Right ventricle myocardium superior (tissue), 1 donor: Measurements from ENCODE around the gene UBE3D. TPM values are rescaled to one million over a fixed set of nuclear protein-coding genes. Genes with fewer than 3 reads are reported as not detected.
"Not testable (repeated sequence)": the region's sequence is repeated elsewhere in the genome, so short reads cannot be mapped to it uniquely, and the experiment has no call there.

Experiments
- ATAC-seq: fragments of 200-7000 bp; cut with Tn5 transposase; one replicate; pipeline ENCODE4 v1.9.1; 2020; ENCODE audit warnings: mild to moderate bottlenecking; ENCODE audit not compliant: poor library complexity
- DNase-seq: peaks from one replicate; pipeline ENCODE4 v3.0.0-alpha.2; 2020
- intact Hi-C: fragments of 100-400 bp; cut with DNase I; formaldehyde crosslinking; loops from one replicate; pipeline ENCODE4 v1.11.2; 2022
- total RNA-seq: library from RNA; stranded (reverse); fragmentation: NEBNext Ultra II Directional; extraction: Animal tissue kit (Norgen Biotek cat#: 25700); gene quantifications from one replicate; pipeline ENCODE4 v1.2.1, GENCODE V29; 2021
- donor health status: DM: no; HTN: yes; CAD: no; lungs with severe emphysema.

The UBE3D gene
- total RNA-seq, 1 donor from 2014 or later: 2.7 TPM

- intact Hi-C loops: no loop called here
- ATAC-seq: no peak
Measured at GRCh38 chr6:83062225-83062624, 3.4 kb downstream of the UBE3D start.

DNA sequence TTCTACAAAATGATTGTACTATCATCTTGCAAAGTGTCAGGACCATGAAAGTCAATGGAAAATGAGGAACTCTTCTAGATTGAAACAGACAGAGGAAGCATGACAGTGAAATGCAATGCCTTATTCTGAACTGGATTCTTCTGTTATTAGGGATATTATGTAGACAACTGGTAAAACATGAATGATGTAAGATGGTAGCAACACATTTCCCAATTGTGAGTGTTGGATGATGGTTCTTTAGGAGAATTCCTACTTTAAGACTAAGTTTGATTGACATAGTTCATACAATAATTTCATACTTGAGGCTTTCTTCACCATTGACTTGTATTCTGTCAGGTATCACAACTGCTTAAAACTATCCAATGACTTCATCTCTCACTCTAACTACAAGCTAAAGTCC, 4.5 kb downstream of the UBE3D start:
- intact Hi-C loops: no loop called here
- ATAC-seq: no peak
- no peak for DNase-seq

More at GRCh38 chr6:83062225-83062624, 3.4 kb downstream of the UBE3D start:
- DNase-seq: no peak

DNA sequence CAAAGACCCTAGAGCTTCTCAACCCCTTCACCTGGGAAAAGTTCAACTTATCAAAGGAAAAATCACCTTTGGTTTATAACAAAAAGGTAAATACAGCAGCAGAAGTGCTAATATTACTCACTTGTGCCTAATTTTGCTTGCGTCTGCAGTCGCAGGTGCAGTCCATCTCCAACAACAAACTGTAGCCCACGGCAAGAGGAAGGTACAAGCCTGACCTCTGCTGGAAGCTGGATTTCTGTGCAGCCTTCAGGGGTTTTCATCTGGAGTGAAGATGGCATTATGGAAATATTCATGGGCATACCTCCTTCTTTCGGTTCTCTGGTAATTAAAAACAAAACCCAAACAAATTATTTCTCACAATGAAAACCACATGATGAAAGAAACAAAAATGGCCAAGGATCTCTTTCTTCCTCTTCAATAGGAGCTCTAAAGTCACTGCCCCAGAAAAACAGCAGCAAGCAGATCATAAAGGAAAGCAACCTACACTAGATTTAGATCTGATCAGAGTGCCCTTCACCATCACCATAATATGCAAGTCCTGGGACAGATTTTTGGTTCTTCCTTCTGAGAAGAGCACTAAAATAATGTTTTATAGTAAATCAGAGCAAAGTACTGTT, 7.8 kb downstream of the UBE3D start:
- DNase-seq (no peak), ATAC-seq (peak; percentile 75)
- intact Hi-C loops: loop anchor here (5.0 kb wide), 2 partner anchors 786 to 806 kb away; no protein-coding TSS in a partner anchor

- intact Hi-C loops: loop anchor here (5.0 kb wide), 2 partner anchors 783 to 803 kb away; no protein-coding TSS in a partner anchor
- DNase-seq (no peak), ATAC-seq (peak; percentile 71)
Measured at GRCh38 chr6:83055366-83055964, 10.2 kb downstream of the UBE3D start.

- DNase-seq: no peak
- intact Hi-C loops: no loop called here
- no peak for ATAC-seq
Measured at GRCh38 chr6:83053678-83054077, 12.0 kb downstream of the UBE3D start.

GRCh38 chr6:83051377-83052172, 14.1 kb downstream of the UBE3D start:
- DNase-seq (no peak), ATAC-seq (no peak)
- intact Hi-C loops: no loop called here

GRCh38 chr6:83047065-83047754, 18.4 kb downstream of the UBE3D start:
- DNase-seq (no peak), ATAC-seq (no peak)
- intact Hi-C loops: no loop called here

- DNase-seq (no peak), ATAC-seq (no peak)
- intact Hi-C loops: no loop called here
Measured at GRCh38 chr6:83044091-83044768, 21.4 kb downstream of the UBE3D start.

DNA sequence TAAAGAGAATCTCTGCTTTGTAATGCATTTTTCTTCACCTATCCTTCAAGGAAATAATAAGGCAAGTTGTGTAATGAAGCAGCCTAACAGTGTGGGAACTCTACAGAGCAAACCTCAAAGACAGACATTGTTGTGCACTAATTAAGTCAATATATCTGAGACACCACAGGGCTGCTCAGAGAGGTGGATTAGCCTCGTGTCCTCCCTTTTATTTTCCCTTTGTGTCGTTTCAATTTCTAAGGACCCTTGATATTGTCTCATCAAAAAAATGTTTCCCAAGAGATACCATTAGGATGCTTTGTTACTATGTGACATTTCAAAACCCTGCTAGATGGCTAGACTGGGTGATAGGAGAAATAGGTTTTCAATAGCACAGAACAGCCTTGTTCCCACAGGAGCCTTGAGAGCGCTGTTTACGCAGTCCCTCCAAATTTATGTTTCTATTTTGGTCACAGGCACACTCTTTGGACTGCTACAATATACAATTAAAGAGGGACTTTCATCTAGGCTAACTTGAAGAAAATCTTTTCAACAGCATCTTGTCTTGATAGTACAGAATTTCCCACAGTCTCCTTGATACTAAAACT, 23.1 kb downstream of the UBE3D start:
- no peak for DNase-seq
- intact Hi-C loops: no loop called here

GRCh38 chr6:83038246-83038645, 27.4 kb downstream of the UBE3D start:
- ATAC-seq (no peak), DNase-seq (no peak)
- intact Hi-C loops: no loop called here

More for the DNA sequence above, 23.1 kb downstream of the UBE3D start:
- peak; percentile 48 for ATAC-seq

- intact Hi-C loops: no loop called here
- DNase-seq (no peak), ATAC-seq (no peak)
Measured at GRCh38 chr6:83031689-83032088, 34.0 kb downstream of the UBE3D start.

DNA sequence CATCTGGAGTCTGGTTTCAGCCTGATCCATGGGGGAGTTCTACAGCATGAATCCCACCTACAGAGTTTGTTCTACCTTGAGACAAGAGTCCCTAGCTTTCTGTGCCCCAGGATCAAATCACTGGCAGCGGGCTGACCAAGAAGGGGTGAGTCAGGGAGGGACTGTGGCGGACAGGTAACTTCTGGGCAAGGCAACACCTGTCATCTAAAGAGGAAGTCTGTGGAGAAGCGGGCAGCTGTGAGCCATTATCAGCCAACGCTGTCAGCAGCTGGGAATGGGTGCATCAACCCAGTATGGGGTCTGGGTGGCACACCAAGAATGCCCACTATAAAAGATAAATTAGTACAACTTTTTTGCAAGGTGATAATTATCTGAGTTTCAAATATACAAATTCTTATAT, 45.9 kb downstream of the UBE3D start:
- intact Hi-C loops: no loop called here
- ATAC-seq (no peak), DNase-seq (no peak)

DNA sequence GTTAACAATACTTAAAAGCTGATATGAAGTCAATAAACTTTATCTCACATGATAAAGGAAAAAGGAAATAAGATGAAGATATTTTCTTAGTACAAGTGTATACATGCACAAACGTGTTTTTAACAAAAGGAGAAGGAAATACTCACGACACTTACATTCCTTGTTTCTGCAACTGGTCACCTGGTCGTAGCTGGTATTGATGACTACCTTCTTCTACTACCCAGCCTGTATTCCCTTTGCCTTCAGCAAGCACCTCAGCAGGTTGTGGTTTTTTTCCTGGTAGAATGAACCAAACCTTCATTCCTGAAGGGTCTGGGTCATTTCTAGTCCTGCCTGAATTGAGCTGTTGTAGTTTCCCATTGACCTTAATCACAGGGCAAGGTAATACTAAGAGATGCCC, 54.5 kb downstream of the UBE3D start:
- ATAC-seq, intact Hi-C loops, DNase-seq: not testable (repeated sequence)

GRCh38 chr6:83008626-83009025, 57.0 kb downstream of the UBE3D start:
- intact Hi-C loops: no loop called here
- no peak for ATAC-seq

DNA sequence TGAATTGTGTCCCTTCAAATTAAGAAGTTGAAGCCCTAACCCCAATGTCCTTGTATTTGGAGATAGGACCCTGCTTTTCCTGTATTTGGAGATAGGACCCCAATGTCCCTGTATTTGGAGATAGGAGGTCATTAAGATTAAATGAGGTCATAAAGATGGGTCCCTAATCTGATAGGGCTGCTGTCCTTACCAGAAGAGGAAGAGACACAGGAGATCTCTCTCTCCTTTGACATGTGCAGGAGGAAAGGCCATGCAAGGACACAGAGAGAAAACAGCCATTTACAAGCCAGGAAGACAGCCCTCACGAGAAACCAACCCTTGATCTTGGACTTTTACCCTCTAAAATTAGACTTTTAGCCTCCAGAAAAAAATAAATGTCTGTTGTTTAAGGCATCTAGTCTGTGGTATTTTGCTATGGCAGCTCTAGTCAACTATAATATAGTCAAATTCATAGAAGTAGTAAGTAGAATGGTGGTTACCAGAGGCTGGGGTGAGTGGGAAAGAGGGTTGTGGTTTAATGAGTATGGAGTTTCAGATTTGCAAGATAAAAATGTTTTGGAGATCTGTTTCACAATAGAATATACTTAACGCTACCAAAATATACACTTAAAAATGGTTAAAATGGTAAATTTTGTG, 59.3 kb downstream of the UBE3D start:
- intact Hi-C loops: no loop called here
- ATAC-seq: no peak

More at GRCh38 chr6:83008626-83009025, 57.0 kb downstream of the UBE3D start:
- DNase-seq: no peak

DNA sequence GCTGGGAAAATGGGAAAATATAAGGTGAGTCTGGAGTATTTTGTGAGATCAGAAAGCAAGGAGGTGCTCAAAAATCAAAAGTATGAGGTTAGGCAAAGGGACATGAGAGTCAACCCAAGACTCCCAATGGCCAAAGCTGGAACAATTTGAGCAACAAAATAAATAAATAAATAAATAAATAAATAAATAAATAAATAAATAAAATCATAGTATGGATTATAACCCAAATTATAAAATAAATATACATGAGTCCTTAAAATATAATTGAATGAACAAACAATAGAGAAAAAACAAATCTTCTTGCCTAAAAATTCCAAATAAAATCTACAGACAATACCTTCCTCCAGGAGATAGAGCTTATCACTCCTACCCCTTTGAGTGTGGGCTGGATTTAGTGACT, 69.5 kb downstream of the UBE3D start:
- intact Hi-C loops: no loop called here
- DNase-seq (no peak), ATAC-seq (no peak)

More for the DNA sequence above, 59.3 kb downstream of the UBE3D start:
- no peak for DNase-seq

- no peak for ATAC-seq
- no peak for DNase-seq
- intact Hi-C loops: no loop called here
Measured at GRCh38 chr6:82995066-82995465, 70.6 kb downstream of the UBE3D start.
